Immature natural killer cell (primary cell): Measurements from ENCODE around the gene ZFYVE9. TPM values are rescaled to one million over a fixed set of nuclear protein-coding genes. Genes with fewer than 3 reads are reported as not detected.
A peak's percentile ranks its signal among the peaks of the same experiment; 100 is the strongest.
"Not testable (repeated sequence)": the region's sequence is repeated elsewhere in the genome, so short reads cannot be mapped to it uniquely, and the experiment has no call there.

Experiments
- DNase-seq, 3 donors: peaks; one replicate each; pipeline ENCODE4 v3.0.0; 2022; ENCODE audit warnings: mixed read lengths in 1 of 3
- H3K27ac Mint-ChIP-seq, 6 donors: one replicate each; pipeline ENCODE4 v1.8.0; 2020; ENCODE audit warnings: mixed read lengths in 6 of 6, mild to moderate bottlenecking in 5 of 6, inconsistent platforms in 4 of 6, moderate library complexity in 3 of 6
- H3K27me3 Mint-ChIP-seq, 3 donors: one replicate each; pipeline ENCODE4 v1.8.0; 2020 to 2021; ENCODE audit warnings: low read depth in 3 of 3, mild to moderate bottlenecking in 3 of 3, mixed read lengths in 3 of 3, moderate library complexity in 3 of 3, inconsistent platforms in 1 of 3
- H3K36me3 Mint-ChIP-seq, 3 donors: one replicate each; pipeline ENCODE4 v1.8.0; 2020; ENCODE audit warnings: mixed read lengths in 3 of 3, inconsistent platforms in 2 of 3, mild to moderate bottlenecking in 2 of 3
- H3K4me1 Mint-ChIP-seq, 2 donors: one replicate each; pipeline ENCODE4 v1.8.0; 2020; ENCODE audit warnings: inconsistent platforms in 2 of 2, mild to moderate bottlenecking in 2 of 2, mixed read lengths in 2 of 2, moderate library complexity in 1 of 2
- H3K4me3 Mint-ChIP-seq, 5 donors: one replicate each; pipeline ENCODE4 v1.8.0; 2020; ENCODE audit warnings: mild to moderate bottlenecking in 5 of 5, mixed read lengths in 5 of 5, inconsistent platforms in 3 of 5, moderate library complexity in 3 of 5
- H3K9me3 Mint-ChIP-seq, 6 donors: one replicate each; pipeline ENCODE4 v1.8.0; 2020; ENCODE audit warnings: mild to moderate bottlenecking in 6 of 6, mixed read lengths in 6 of 6, inconsistent platforms in 4 of 6, moderate library complexity in 3 of 6
- polyA plus RNA-seq, 3 donors: library from polyadenylated mRNA; unstranded; fragments of 300-500 nt; fragmentation: Illumina TruSeq; gene quantifications; one replicate each; pipeline ENCODE4 v1.2.3, GENCODE V29; 2021

The ZFYVE9 gene
- polyA plus RNA-seq, 3 donors from 2014 or later = 0.28 to 0.87 TPM; not detected in 1

DNA sequence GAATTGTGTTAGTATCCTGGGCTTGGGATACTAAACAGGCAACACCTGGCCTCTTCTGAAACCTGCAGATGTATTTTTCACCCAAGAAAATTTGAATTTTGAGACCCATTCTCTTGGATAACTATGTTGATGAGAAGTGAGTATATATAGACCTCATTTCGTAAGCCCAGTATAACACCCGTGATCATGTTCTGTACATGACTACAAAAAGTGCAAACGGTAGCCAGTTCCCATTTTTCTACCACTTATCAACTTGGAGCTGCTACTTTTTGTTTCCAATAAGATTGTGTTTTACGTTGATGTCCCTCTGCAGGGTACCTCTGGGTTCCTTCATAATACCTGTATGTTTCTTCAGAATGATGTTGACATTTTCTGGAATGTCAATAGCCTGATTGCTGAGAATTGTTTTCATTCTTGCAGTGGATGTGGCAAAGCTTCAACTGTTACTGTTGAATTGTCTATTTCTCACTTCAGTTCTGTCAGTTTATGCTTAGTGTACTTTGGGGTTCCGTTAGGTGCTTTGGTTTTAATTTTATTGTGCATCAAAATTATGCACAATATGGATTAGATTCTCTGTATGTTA, 48.1 kb downstream of the ZFYVE9 start:
- H3K4me1 Mint-ChIP-seq = no peaks in the 10 kb centered on the region
- H3K9me3 Mint-ChIP-seq = no peaks in the 10 kb centered on the region
- H3K27me3 Mint-ChIP-seq = peaks cover 0 to 3% (median 3%) of the 10 kb centered on the region in 3 donors
- H3K4me3 Mint-ChIP-seq = no peak overlapping the region
- DNase-seq = no peak
- H3K27ac Mint-ChIP-seq = no peak overlapping the region
- H3K36me3 Mint-ChIP-seq = no peaks in the 10 kb centered on the region

DNA sequence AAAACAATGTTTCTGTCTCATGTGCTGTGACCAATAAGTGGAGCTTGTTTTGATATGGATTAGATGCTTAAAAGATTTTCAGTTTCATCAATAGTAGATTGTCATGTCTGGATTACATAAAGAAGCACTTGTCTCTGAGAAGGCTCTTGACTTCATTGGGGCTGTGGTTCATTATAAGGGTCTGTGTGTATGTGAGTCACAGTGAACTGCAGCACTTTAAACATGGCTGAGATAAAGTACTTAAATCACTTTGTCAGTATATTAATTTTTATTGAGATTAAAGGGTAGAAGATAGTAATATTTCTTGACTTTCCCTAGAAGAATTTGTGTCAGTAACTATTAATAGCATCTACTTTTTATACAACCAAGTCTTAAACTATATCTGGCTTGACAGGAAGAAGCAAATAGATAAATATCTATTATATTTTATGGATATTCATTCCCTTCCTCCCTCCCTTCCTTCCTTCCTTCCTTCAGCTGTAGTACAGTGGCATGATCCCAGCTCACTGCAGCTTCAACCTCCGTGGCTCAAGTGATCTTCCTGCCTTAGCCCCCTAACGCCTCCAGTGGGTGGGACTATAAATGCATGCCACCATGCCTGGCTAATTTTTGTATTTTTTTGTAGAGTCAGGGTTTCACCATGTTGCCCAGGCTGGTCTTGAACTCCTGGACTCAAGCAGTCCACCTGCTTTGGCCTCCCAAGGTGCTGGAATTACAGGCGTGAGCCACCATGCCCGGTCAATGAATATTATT, 48.8 kb downstream of the ZFYVE9 start:
- H3K27ac Mint-ChIP-seq = no peak overlapping the region
- H3K27me3 Mint-ChIP-seq = peaks cover 0 to 3% (median 3%) of the 10 kb centered on the region in 3 donors
- H3K4me1 Mint-ChIP-seq = no peaks in the 10 kb centered on the region
- no peak overlapping the region for H3K4me3 Mint-ChIP-seq
- no peak for DNase-seq
- H3K9me3 Mint-ChIP-seq = no peaks in the 10 kb centered on the region
- H3K36me3 Mint-ChIP-seq = no peaks in the 10 kb centered on the region

GRCh38 chr1:52191395-52191965, 49.6 kb downstream of the ZFYVE9 start:
- H3K27me3 Mint-ChIP-seq = peaks cover 0 to 3% (median 3%) of the 10 kb centered on the region in 3 donors
- no peaks in the 10 kb centered on the region for H3K9me3 Mint-ChIP-seq
- DNase-seq = no peak
- no peak overlapping the region for H3K4me3 Mint-ChIP-seq
- H3K4me1 Mint-ChIP-seq = no peaks in the 10 kb centered on the region
- no peak overlapping the region for H3K27ac Mint-ChIP-seq
- H3K36me3 Mint-ChIP-seq = no peaks in the 10 kb centered on the region

- Mint-ChIP-seq H3K4me3 (no peak overlapping the region), H3K27me3 (peaks cover 0 to 3% (median 3%) of the 10 kb centered on the region in 3 donors), H3K36me3 (no peaks in the 10 kb centered on the region), H3K4me1 (no peaks in the 10 kb centered on the region), H3K9me3 (no peaks in the 10 kb centered on the region), H3K27ac (no peak overlapping the region)
- no peak for DNase-seq
Measured at GRCh38 chr1:52192024-52192423, 50.1 kb downstream of the ZFYVE9 start.

- Mint-ChIP-seq H3K4me1 (no peaks in the 10 kb centered on the region), H3K27ac (no peak overlapping the region), H3K4me3 (no peak overlapping the region), H3K9me3 (no peaks in the 10 kb centered on the region), H3K36me3 (no peaks in the 10 kb centered on the region), H3K27me3 (peaks cover 0 to 3% (median 2%) of the 10 kb centered on the region in 3 donors)
- no peak for DNase-seq
Measured at GRCh38 chr1:52192436-52192835, 50.5 kb downstream of the ZFYVE9 start.

DNA sequence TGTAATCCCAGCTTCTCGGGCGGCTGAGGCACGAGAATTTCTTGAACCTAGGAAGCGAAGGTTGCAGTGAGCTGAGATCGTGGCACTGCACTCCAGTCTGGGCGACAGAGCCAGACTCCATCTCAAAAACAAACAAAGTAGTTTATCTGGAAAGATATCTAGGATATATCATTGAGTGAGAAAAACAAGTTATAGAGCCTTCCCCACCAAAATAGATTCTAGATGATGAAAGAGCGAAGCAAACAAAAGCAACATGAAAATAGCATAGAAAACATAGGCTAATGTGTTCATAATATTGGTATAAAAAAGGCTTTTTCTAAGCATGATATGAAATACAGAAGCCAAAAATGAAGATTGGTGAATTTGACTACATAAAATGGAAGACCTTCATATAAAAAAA, 52.1 kb downstream of the ZFYVE9 start:
- Mint-ChIP-seq H3K27me3 (peaks cover 0 to 2% (median 0%) of the 10 kb centered on the region in 3 donors), H3K36me3 (no peaks in the 10 kb centered on the region), H3K9me3 (no peaks in the 10 kb centered on the region), H3K4me3 (no peak overlapping the region), H3K27ac (no peak overlapping the region), H3K4me1 (no peaks in the 10 kb centered on the region)
- DNase-seq = no peak

DNA sequence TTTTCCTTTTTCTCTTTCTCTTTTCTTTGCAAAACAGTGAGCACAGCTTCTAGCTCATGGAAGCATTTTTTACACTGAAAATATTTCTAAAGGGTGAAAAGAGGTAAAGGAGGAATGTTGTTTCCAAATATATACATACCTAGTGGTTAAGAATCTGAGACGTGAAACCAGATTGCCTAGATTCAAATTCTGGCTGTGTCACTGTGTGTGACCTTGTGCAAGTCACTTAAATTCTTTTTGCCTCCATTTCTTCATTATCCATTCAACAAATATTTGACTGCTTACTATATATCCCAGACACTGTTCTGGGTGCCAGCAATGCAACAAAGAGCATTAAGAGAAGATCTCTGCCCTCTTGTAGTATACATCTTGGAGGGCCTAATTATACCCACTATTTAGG, 53.3 kb downstream of the ZFYVE9 start:
- Mint-ChIP-seq H3K27ac (no peak overlapping the region), H3K27me3 (peaks cover 0 to 2% (median 0%) of the 10 kb centered on the region in 3 donors), H3K4me3 (no peak overlapping the region), H3K9me3 (no peaks in the 10 kb centered on the region), H3K4me1 (no peaks in the 10 kb centered on the region), H3K36me3 (no peaks in the 10 kb centered on the region)
- no peak for DNase-seq

DNA sequence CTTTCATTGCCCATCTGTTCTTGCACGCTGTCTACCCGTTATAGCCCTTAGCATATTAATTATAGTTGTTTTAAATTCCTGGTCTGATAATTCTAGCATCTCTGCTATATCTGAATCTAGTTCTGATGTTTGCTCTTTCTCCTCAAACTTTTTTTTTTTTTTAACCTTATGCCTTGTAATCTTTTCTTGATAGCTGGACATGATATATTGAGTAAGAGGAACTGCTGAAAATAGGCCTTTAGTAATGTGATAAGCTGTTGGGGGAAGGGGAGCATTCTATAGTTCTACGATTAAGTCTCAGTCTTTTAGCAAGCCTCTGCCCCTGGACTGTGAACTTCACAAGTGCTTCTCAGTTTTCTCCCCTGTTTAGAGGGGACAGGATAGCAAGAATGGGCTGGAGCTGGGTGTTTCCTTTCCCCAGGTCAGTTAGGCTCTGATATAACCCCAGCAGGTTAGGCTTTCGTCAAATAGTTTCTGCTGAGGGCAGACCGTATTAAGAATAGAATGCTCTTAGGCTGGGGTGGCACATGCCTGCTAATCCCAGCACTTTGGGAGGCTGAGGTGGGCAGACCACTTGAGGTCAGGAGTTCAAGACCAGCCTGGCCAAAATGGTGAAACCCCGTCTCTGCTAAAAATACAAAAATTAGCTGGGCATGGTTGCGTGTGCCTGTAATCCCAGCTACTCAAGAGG, 62.2 kb downstream of the ZFYVE9 start:
- H3K4me3 Mint-ChIP-seq = peak overlapping the region in 1 of 5 donors; percentile 18
- H3K4me1 Mint-ChIP-seq = no peaks in the 10 kb centered on the region

GRCh38 chr1:52204696-52205095, 62.8 kb downstream of the ZFYVE9 start:
- Mint-ChIP-seq H3K27ac (no peak overlapping the region), H3K9me3 (peaks cover 0 to 6% (median 2%) of the 10 kb centered on the region in 6 donors), H3K4me3 (no peak overlapping the region), H3K4me1 (no peaks in the 10 kb centered on the region), H3K27me3 (peaks cover 4 to 23% (median 11%) of the 10 kb centered on the region in 3 donors), H3K36me3 (peaks cover 0 to 5% (median 3%) of the 10 kb centered on the region in 3 donors)
- DNase-seq = no peak

More for the DNA sequence above, 62.2 kb downstream of the ZFYVE9 start:
- DNase-seq = no peak
- peaks cover 0 to 5% (median 3%) of the 10 kb centered on the region in 3 donors for H3K36me3 Mint-ChIP-seq
- peaks cover 0 to 6% (median 2%) of the 10 kb centered on the region in 6 donors for H3K9me3 Mint-ChIP-seq
- H3K27me3 Mint-ChIP-seq = peaks cover 4 to 19% (median 11%) of the 10 kb centered on the region in 3 donors
- no peak overlapping the region for H3K27ac Mint-ChIP-seq

- peaks cover 4 to 25% (median 13%) of the 10 kb centered on the region in 3 donors for H3K27me3 Mint-ChIP-seq
- H3K27ac Mint-ChIP-seq, H3K4me3 Mint-ChIP-seq, H3K9me3 Mint-ChIP-seq, H3K36me3 Mint-ChIP-seq, H3K4me1 Mint-ChIP-seq, DNase-seq: not testable (repeated sequence)
Measured at GRCh38 chr1:52206686-52207085, 64.8 kb downstream of the ZFYVE9 start.

GRCh38 chr1:52209429-52209828, 67.5 kb downstream of the ZFYVE9 start:
- no peak for DNase-seq
- H3K36me3 Mint-ChIP-seq = no peaks in the 10 kb centered on the region
- H3K4me3 Mint-ChIP-seq = no peak overlapping the region
- H3K9me3 Mint-ChIP-seq = peaks cover 0 to 5% (median 0%) of the 10 kb centered on the region in 6 donors
- no peaks in the 10 kb centered on the region for H3K4me1 Mint-ChIP-seq
- peaks cover 2 to 20% (median 13%) of the 10 kb centered on the region in 3 donors for H3K27me3 Mint-ChIP-seq
- no peak overlapping the region for H3K27ac Mint-ChIP-seq

DNA sequence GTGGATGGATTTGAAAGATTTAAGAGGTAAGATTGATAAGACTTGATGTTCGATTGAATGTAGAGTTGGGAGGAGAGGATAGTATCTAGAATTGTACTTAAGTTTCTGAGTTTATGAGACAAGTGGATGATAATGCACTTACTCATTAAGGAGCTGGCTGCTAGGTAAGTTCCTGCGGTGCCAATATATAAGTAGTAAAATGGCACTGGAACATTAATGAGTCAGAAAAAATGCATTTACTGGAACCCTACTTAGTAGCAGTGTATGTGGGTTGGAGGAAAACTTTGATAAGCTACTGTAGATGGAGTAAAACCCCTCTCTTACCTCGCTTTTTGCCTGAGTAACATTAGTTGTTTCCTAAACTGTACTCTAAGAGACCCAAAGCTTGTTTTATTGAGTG, 68.2 kb downstream of the ZFYVE9 start:
- Mint-ChIP-seq H3K36me3 (no peaks in the 10 kb centered on the region), H3K4me3 (no peak overlapping the region), H3K27ac (no peak overlapping the region), H3K9me3 (peaks cover 0 to 5% (median 0%) of the 10 kb centered on the region in 6 donors), H3K27me3 (peaks cover 2 to 14% (median 13%) of the 10 kb centered on the region in 3 donors), H3K4me1 (no peaks in the 10 kb centered on the region)
- DNase-seq = no peak

GRCh38 chr1:52216907-52217458, 75.1 kb downstream of the ZFYVE9 start:
- Mint-ChIP-seq H3K4me3 (no peak overlapping the region), H3K36me3 (peaks cover 3 to 16% (median 12%) of the 10 kb centered on the region in 3 donors), H3K9me3 (peaks cover 5 to 26% (median 20%) of the 10 kb centered on the region in 6 donors), H3K4me1 (no peaks in the 10 kb centered on the region), H3K27me3 (peaks cover 0 to 1% (median 1%) of the 10 kb centered on the region in 3 donors), H3K27ac (no peak overlapping the region)
- DNase-seq = no peak
